Mammary epithelial cell (primary cell): ENCODE data around the gene MRPL30.

Experiments used
- EZH2 ChIP-seq: IDR thresholded peaks from 2 replicates; pipeline ENCODE4 v1.6.1; 2012; ENCODE audit warnings: low read length, inconsistent platforms, borderline replicate concordance
- TF ChIP-seq, protein P1 (sequence below), 2 donors: IDR thresholded peaks in 1 of 2; conservative IDR thresholded peaks in 1 of 2; 2 replicates each; pipeline ENCODE4 v1.5.1; 2011 to 2012; ENCODE audit warnings: inconsistent platforms in 2 of 2, low read length in 2 of 2, mild to moderate bottlenecking in 2 of 2, control low read depth in 1 of 2, low read depth in 1 of 2; ENCODE audit not compliant: insufficient read depth in 1 of 2; ENCODE audit errors: extremely low read depth in 1 of 2

GRCh38 chr2:99154643-99155536 is 26.1 kb upstream of the MRPL30 start, which contains the start of the genes LIPT1 and TSGA10:
- TF ChIP-seq, protein P1, sequence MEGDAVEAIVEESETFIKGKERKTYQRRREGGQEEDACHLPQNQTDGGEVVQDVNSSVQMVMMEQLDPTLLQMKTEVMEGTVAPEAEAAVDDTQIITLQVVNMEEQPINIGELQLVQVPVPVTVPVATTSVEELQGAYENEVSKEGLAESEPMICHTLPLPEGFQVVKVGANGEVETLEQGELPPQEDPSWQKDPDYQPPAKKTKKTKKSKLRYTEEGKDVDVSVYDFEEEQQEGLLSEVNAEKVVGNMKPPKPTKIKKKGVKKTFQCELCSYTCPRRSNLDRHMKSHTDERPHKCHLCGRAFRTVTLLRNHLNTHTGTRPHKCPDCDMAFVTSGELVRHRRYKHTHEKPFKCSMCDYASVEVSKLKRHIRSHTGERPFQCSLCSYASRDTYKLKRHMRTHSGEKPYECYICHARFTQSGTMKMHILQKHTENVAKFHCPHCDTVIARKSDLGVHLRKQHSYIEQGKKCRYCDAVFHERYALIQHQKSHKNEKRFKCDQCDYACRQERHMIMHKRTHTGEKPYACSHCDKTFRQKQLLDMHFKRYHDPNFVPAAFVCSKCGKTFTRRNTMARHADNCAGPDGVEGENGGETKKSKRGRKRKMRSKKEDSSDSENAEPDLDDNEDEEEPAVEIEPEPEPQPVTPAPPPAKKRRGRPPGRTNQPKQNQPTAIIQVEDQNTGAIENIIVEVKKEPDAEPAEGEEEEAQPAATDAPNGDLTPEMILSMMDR (conservative IDR thresholded peaks at IDR 0.05 in 1 of 2, IDR thresholded peaks at IDR 0.05 in 1 of 2; ENCODE audit: extremely low read depth in 1 of 2, insufficient read depth in 1 of 2, low read depth in 1 of 2, low read length in 2 of 2): peak in 1 of 2 donors; percentile 24
- no peak for TF ChIP-seq EZH2
